GM19395 (cell line): ENCODE measurements around the gene HOXA11.
A peak's percentile ranks its signal among the peaks of the same experiment; 100 is the strongest.

Experiments
- ATAC-seq: cut with Tn5 transposase; IDR thresholded peaks from one replicate; pipeline ENCODE4 v1.9.1; 2021; ENCODE audit warnings: mild to moderate bottlenecking, moderate library complexity; ENCODE audit not compliant: unreplicated experiment

The HOXA11 gene

GRCh38 chr7:27159266-27160144, 25.5 kb downstream of the HOXA11 start:
- ATAC-seq, result no peak

GRCh38 chr7:27158436-27159265, 26.4 kb downstream of the HOXA11 start:
- ATAC-seq, result no peak

- ATAC-seq, result no peak
Observed at GRCh38 chr7:27157702-27158431, 27.2 kb downstream of the HOXA11 start.

DNA sequence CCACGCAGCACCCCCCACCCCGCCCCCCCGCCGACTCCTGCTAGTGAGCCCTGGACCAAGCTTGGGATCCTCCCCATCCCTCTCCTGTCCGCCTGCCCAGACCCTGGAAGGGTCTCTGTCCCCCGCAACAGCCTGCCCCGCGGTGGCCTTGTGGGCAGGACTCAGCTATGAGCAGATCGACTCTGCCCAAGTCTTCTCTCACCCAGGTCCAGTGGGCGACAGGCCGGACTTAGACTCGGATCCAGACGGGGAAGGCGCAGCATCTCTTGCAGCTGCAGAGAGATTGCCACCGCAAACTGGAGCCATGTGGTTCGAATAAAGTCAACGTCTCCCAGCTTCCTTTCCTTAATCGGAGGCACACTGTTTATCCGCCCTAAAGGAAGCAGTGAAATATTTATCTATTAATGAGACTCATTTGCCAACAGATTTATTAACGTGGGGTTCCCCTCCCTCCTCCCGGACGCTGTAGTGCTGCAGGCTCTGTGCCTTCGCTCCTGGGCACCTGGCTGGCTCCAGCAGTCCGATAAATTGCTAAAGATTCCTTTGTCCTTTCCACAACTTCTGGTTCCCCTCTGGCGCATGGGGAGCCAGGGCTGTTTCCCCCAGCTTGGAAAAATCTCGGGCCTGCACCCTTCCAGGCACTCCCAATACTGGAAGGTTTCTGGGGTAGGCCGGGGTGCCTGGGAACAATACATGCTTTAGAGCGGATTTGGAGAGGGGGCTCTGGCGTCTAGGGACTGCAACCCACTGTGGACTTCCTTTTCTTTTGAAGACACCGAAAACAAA, 27.9 kb downstream of the HOXA11 start:
- no peak for ATAC-seq

GRCh38 chr7:27156508-27156898, 28.5 kb downstream of the HOXA11 start, which contains the start of gene HOXA7:
Gene HOXA7 (minus strand): TSS chr7:27156675. CDS start chr7:27156545, 130 bp downstream.
- ATAC-seq, result no peak

GRCh38 chr7:27155816-27156507, 29.1 kb downstream of the HOXA11 start:
- no peak for ATAC-seq

GRCh38 chr7:27154901-27155815, 29.9 kb downstream of the HOXA11 start:
- no peak for ATAC-seq

- no peak for ATAC-seq
Observed at GRCh38 chr7:27154369-27154768, 30.7 kb downstream of the HOXA11 start.

DNA sequence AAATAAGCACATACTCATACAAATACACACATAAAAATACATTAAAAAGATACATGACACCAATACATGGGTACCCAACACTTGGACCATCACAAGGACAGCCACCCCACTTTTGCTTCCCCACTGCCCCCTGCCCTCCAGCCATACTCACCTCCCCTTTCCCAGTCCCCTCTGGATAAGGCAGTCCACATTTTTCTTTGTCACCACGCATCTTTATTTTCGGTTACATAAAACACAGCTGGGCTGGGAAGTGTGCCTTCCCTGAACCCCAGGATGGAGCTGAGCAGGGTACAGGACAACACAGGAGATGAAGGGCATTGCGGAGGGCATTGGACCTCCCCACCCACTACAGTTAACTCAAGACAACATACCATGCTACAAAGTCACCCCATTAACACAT, 31.5 kb downstream of the HOXA11 start:
- no peak for ATAC-seq

GRCh38 chr7:27152816-27153442, 32.1 kb downstream of the HOXA11 start:
- ATAC-seq, result no peak

DNA sequence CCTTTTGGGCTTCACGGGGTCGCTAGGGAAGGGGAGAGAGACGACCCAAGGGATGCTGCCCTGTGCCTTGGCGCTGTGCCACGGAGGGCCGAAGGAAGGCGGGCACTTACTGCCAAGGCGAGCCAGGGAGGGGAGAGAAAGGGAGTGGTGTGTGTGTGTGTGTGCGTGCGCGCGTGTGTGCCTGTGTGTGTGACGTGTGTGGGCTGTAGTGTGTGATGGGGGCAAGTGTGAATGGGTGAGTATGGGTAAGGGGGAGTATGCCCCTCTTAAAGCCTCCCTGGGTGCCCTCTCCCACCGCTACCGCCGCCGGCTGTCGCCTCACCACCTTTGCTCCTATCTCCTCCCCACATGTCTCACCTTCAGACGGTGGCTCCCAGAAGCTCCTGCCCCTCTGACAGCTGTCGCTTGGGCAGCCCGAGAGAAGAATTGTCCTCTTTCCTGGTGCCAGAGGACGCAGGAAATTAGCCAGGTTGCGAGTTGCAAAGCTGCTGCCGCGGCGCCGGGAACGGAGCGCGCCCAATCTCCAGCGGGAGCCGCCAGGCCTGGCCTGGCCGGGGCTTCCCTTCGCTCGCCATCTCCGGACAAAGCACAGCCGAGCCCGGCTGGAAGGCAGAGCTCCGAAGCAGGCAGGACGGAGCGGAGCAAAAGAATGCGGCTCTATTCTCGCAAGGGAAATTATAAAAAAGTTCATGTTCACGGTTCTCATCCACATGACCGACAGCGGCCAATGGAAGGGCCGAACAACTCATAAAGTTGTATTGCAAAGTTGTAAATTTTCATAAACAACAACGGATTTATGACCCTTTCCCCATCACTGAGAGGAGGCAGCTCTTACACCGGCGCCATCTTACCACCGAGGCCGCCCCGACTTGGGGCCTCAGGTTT, 32.9 kb downstream of the HOXA11 start, which contains the start of gene HOXA3:
Gene HOXA3 (minus strand): TSS at position 653 of the 885 bp plus-strand sequence. CDS start 41,943 bp downstream, outside the sequence.
- no peak for ATAC-seq

GRCh38 chr7:27151341-27151930, 33.6 kb downstream of the HOXA11 start:
- ATAC-seq, result no peak

- peak; percentile 85 for ATAC-seq
Observed at GRCh38 chr7:27150568-27151340, 34.3 kb downstream of the HOXA11 start.

GRCh38 chr7:27149842-27150567, 35.0 kb downstream of the HOXA11 start:
- no peak for ATAC-seq
